ENCODE results near the gene LSM2. TPM values are rescaled to one million over a fixed set of nuclear protein-coding genes. Genes with fewer than 3 reads are reported as not detected.

Gene LSM2
- total and polyA plus RNA-seq, 9 of the 15 experiments (the other 6 are each of a cell fraction or from before 2014, with no cell fraction given) = 154 to 407 (median 223) TPM

GRCh38 chr6:31829633-31830283 lies 23.0 kb upstream of the LSM2 start (continued):
- TF ChIP-seq ZFP91 (CRISPR knock-in tag; IDR thresholded peaks at IDR 0.05) = peak; percentile 80
- peak; percentile 52 for TF ChIP-seq NKRF (IDR thresholded peaks at IDR 0.05; ENCODE audit: borderline replicate concordance)
- TF ChIP-seq ZNF76 (CRISPR knock-in tag; IDR thresholded peaks at IDR 0.05; ENCODE audit: borderline replicate concordance) = no peak
- no peak for TF ChIP-seq SREBF2 (CRISPR knock-in tag; IDR thresholded peaks at IDR 0.05)
- TF ChIP-seq, protein P1, sequence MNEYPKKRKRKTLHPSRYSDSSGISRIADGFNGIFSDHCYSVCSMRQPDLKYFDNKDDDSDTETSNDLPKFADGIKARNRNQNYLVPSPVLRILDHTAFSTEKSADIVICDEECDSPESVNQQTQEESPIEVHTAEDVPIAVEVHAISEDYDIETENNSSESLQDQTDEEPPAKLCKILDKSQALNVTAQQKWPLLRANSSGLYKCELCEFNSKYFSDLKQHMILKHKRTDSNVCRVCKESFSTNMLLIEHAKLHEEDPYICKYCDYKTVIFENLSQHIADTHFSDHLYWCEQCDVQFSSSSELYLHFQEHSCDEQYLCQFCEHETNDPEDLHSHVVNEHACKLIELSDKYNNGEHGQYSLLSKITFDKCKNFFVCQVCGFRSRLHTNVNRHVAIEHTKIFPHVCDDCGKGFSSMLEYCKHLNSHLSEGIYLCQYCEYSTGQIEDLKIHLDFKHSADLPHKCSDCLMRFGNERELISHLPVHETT (CRISPR knock-in tag; conservative IDR thresholded peaks at IDR 0.05 in 1 of 2, IDR thresholded peaks at IDR 0.05 in 1 of 2) = 0 out of 4 replicates have a peak, but pooled peaks of 1 of the 2 experiments have one; percentile 47
- TF ChIP-seq MTA3 (IDR thresholded peaks at IDR 0.05; ENCODE audit: borderline replicate concordance) = peak; percentile 90; the same call in 1 of the 2 replicates
- no peak for TF ChIP-seq ZNF584 (CRISPR knock-in tag; IDR thresholded peaks at IDR 0.05; ENCODE audit: low read depth)
- TF ChIP-seq FOXM1 (IDR thresholded peaks at IDR 0.05; ENCODE audit: low read depth) = no peak
- no peak for TF ChIP-seq FOXM1 (CRISPR knock-in tag; IDR thresholded peaks at IDR 0.05; ENCODE audit: low read depth)
- TF ChIP-seq FOXJ2 (tag; IDR thresholded peaks at IDR 0.05) = peak; percentile 79; the same call in 1 of the 2 replicates
- TF ChIP-seq RAD21 (CRISPR knock-in tag; conservative IDR thresholded peaks at IDR 0.05 in 1 of 2, IDR thresholded peaks at IDR 0.05 in 1 of 2) = peak; percentile 77 to 78
- TF ChIP-seq HDAC1 (IDR thresholded peaks at IDR 0.05) = peak in 1 of 2 experiments; percentile 38; a peak in 2 of 4 replicates
- TF ChIP-seq ATF7 (IDR thresholded peaks at IDR 0.05) = peak; percentile 41; the same call in 1 of the 2 replicates
- TF ChIP-seq HDGF (IDR thresholded peaks at IDR 0.05) = peak; percentile 38; the same call in 1 of the 2 replicates
- TF ChIP-seq HDAC2 (IDR thresholded peaks at IDR 0.05) = peak; percentile 28; the same call in 1 of the 2 replicates
- peak; percentile 75; the same call in 1 of the 2 replicates for TF ChIP-seq ZBTB17 (CRISPR knock-in tag; IDR thresholded peaks at IDR 0.05)
- 0 out of 2 replicates have a peak, but pooled peaks have one; percentile 58 for TF ChIP-seq ZNF436 (CRISPR knock-in tag; IDR thresholded peaks at IDR 0.05)
- no peak for TF ChIP-seq MBD1 (CRISPR knock-in tag; IDR thresholded peaks at IDR 0.05)
- TF ChIP-seq ZNF280B (CRISPR knock-in tag; IDR thresholded peaks at IDR 0.05) = no peak
